ENCODE measurements around the gene LDLRAD3.

- TF ChIP-seq CTCF (IDR thresholded peaks at IDR 0.05) (no peak), EZH2phosphoT487 (IDR thresholded peaks at IDR 0.05) (no peak)
Observed at GRCh38 chr11:36022882-36023281, 79.0 kb downstream of the LDLRAD3 start.
